Measurements from ENCODE around the gene PERM1.
A peak's percentile ranks its signal among the peaks of the same experiment; 100 is the strongest.
"Not testable (repeated sequence)": the region's sequence is repeated elsewhere in the genome, so short reads cannot be mapped to it uniquely, and the experiment has no call there.

The PERM1 gene

DNA sequence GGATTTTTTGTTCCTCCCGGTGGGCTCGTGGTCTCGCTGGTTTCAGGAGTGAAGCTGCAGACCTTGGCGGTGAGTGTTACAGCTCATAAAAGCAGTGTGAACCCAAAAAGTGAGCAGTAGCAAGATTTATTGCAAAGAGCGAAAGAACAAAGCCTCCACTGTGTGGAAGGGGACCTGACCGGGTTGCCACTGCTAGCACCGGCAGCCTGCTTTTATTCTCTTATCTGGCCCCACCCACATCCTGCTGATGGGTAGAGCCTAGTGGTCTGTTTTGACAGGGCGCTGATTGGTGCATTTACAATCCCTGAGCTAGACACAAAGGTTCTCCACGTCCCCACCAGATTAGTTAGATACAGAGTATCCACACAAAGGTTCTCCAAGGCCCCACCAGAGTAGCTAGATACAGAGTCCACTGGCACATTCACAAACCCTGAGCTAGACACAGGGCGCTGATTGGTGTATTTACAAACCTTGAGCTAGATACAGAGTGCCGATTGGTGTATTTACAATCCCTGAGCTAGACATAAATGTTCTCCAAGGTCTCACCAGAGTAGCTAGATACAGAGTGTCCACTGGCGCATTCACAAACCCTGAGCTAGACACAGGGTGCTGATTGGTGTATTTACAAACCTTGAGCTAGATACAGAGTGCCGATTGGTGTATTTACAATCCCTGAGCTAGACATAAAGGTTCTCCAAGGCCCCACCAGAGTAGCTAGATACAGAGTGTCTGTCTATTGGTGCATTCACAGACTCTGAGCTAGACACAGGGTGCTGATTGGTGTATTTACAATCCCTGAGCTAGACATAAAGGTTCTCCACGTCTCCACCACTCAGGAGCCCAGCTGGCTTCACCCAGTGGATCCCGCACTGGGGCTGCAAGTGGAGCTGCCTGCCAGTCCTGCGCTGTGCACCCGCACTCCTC is 35.8 kb upstream of the PERM1 start:
- DNase-seq (ENCODE audit: low spot score), result not testable (repeated sequence)

DNA sequence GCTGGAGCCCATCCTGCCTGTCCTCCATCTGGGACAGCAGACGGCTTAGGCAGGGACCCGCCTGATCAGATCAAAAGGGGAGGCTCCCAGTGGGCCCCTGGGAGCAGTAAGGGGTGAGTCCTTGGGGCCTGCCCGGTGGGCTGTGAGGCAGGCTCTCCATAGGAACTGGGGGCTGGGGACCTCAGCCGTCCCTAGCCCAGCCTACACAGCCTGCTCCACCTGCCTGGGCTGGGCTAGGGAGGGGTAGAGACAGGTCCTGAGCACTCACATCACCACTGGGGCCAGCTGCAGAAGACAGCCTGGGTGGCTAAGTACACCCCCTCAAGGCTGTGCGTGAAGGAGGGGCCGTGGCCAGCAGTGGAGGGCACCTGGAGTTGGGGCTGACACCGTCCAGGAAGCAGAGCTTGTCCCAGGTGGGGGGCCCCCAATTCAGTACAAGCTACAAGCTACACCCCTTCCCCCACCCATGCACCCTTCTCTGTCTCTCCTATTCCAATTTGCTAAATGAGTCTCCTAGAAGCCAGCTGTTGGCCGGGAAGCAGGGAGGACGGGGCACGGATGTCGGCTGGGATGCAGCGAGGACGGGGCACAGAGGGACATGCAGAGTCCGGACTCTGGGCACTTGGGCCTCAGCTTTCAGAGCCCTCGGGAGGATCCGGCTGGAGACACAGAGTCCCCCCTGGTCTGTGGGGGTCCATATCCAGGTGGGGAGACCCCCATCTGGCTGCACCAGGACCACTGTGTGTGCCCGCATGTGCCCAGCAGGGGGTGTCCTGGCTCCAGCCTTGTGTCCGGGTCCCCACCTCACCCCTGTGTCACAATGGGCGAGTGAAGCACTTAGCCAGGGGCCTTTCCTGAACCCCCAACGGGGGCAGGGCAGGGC is 33.1 kb upstream of the PERM1 start:
- no peak for DNase-seq (ENCODE audit: low spot score)

DNA sequence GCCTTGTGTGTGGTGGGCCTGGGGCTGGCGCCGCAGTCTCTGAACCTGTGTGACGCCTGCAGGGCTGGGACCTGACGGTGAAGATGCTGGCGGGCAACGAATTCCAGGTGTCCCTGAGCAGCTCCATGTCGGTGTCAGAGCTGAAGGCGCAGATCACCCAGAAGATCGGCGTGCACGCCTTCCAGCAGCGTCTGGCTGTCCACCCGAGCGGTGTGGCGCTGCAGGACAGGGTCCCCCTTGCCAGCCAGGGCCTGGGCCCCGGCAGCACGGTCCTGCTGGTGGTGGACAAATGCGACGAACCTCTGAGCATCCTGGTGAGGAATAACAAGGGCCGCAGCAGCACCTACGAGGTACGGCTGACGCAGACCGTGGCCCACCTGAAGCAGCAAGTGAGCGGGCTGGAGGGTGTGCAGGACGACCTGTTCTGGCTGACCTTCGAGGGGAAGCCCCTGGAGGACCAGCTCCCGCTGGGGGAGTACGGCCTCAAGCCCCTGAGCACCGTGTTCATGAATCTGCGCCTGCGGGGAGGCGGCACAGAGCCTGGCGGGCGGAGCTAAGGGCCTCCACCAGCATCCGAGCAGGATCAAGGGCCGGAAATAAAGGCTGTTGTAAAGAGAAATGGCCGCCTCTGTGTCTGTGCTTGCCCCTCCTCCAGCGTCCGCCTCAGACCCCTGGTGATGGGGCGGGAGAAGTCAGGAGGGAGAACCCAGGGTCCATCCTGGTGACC is 32.2 kb upstream of the PERM1 start:
- DNase-seq (ENCODE audit: low spot score), result no peak

DNA sequence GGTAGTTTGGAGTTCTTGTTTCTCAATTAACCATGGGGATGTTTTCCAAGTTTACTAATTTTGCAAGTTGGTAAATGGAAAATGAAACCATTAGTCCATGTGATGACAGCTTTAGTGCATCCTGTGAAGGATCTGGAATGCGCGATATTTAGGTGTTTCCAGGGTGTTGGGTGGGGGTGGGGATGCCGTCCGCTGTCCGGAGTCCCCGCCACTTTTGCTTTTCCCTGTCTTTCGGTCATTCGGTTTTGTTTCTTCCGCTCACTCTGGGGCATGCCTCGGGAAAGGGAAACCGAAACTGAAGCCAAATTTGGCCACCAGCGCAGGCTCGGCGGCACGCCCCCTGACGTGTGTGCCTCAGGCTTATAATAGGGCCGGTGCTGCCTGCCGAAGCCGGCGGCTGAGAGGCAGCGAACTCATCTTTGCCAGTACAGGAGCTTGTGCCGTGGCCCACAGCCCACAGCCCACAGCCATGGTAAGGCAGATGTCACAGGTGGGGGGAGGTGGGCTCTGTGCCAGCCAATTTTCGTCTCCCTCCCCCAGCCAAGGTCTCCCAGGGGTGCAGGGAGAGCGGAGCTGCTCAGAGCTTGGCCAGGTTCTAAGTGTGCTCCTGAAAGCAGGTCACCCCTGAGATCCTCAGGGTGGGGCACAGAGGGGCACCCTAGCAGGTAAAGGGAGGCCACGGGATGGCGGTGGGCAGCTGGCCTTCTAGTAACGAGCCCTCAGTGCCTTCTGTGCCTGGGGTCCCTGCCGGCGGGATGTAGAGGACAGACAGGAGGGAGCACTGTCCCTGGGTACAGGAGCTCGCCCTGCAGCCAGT is 31.4 kb upstream of the PERM1 start, which contains the start of gene ISG15:
Gene ISG15 (plus strand): TSS at position 393 of the 817 bp plus-strand sequence. CDS start 77 bp downstream, at position 470.
- no peak for DNase-seq (ENCODE audit: low spot score)

DNA sequence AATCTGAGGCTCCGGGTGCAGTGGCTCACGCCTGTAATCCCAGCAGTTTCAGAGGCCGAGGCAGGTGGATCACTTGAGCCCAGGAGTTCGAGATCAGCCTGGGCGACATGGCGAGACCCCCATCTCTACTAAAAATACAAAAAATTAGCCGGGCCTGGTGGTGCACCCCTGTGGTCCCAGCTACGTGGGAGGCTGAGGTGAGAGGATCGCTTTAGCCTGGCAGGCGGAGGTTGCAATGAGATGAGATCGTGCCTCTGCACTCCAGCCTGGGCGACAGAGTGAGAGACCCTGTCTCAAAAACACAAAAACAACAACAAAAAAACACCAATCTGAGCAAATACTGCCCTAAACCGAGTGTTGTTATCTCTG is 30.8 kb upstream of the PERM1 start:
- not testable (repeated sequence) for DNase-seq (ENCODE audit: low spot score)

DNA sequence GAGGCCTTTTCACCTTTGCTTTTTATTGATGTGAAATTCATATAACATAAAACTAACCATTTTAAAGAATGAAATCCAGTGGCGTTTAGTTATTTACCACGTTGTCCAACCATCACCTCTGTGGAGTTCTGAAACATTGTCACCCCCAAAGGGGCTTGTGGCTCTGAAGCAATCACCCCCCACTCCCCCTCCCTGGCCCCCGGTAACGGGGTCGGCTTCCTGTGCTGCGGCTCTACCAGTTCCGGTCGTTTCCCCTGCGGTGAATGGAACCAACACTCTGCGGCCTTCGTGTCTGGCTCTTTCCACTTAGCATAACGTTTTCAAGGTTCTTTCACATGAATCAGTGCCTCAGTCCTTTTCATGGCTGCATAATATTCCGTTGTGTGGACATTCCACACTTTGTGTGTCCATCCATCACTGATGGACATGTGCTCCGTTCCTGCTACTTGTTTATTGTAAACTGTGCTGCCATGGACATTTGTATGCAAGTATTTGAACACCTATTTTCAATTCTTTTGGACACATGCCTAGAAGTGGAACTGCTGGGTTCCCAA is 29.6 kb upstream of the PERM1 start:
- DNase-seq (ENCODE audit: low spot score), result no peak

DNA sequence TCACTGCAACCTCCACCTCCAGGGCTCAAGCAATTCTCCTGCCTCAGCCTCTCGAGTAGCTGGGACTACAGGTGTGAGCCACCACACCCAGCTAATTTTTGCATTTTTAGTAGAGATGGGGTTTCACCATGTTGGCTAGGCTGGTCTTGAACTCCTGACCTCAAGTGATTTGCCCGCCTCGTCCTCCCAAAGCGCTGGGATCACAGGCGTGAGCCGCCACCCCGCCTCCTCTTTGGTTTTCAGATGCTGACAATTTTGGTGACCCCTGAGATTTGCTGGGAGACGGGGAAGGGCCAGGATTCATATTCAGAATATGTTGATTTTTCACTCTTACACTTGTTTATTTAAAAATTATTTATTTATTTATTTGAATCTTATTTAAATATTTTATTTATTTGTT is 28.2 kb upstream of the PERM1 start:
- not testable (repeated sequence) for DNase-seq (ENCODE audit: low spot score)

DNA sequence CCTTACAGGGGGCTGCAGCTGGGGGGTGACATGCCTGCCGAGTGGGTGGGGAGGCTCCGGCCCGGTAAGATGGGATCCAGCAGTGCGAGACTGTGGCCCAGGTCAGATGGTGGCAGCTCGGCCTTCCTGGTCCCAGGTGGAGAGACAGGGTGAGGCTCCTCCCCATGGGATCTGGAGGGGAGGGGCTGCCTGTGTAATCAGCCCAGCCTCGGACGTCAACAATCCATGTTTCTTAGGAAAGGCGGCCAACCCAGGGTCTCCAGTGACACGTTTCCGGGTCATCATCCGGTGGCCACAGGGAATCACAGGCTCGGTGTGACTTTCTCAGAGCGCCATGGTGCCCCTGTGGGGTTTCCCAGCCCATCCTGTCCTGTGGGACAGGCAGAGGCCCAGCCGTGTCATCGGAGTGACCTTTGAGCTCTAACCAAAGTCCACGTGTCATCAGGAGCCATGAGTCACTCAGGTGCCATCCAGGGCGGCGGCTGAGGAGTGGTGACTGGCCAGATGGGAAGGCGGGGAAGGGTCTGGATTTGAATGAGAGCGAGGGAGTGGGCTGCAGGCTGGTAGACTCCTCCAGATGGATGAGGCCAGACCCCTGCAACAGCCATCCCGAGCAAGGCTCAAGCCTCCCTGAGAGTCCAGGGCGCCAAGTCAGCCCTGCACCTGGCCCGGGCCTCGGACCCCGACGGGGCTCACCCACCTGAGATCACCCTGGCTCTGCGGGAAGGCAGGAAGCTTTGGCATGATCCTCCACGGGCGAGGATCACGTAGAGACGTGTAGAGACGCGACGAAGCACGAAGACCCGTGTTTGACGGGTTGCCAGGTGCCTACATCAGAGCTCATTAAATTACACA is 24.6 kb upstream of the PERM1 start:
- no peak for DNase-seq (ENCODE audit: low spot score)

DNA sequence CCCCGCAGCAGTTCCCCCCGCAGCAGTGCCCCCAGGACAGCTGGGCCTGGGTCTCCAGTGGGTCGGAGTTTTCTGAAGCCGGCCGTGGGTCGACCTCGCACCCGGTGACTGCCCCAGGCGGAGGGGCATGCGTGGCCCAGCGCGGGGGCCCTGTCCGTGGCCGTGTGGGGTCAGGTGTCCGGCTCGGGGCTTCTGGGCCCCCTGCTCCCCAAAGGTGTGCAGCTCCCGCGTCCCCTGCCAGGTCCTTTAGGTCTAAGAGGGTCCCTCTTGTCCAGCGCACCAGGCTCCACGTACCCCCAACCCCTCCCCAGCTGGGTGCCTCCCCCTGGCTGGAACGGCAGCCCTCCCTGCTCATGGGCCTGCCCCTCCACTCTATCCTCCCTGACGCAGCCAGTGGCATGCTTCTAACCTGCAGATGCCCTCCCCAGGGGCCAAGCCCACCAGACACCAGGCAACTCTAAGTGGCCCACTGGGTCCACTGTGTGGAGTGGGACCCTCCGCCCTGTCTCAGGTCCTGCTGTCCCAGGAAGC is 23.9 kb upstream of the PERM1 start:
- DNase-seq (ENCODE audit: low spot score), result no peak

DNA sequence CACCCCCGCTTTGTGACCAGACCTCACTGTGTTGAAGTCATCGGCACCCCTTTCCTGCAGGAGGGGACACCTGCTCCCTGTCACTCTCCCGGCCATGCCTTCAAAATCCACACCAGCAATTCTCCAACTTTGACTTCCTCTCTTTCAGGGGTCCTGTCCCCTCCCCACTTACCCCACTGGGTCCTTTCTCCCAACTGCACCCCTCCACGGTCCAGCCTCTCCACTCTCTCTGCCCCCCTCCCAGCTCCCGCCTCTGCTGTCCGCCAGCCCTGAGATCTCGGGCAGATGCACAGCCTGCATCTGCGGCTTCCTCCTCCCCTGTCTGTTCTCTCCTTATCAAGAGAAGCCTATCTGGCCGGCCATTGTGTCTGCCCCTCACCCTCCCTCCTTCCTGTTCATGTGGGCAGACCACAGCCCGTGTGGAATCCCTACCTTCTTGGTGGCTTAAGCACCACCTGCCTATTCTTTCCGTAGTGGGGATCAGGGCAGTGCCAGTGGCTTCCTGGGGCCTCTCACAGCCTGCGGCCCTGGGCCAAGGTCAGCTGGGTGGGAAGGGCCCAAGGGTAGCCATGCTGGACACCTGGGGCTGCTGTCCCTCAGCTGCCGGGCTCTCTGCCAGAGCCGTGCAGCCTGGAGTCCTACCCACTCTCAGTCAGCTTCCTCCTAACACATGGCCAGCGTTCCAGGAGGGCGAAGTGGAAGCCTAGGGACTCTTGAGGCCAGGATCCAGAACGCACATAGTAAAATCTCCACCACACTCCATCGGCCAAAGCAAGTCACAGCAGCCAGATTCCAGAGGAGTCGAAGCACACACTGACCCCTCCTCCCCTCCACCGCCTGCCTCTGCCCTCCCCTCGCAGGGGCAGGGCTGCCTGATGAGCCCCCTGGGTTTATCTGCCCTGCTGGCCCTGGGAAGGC is 23.1 kb upstream of the PERM1 start:
- DNase-seq (ENCODE audit: low spot score), result peak; percentile 37

DNA sequence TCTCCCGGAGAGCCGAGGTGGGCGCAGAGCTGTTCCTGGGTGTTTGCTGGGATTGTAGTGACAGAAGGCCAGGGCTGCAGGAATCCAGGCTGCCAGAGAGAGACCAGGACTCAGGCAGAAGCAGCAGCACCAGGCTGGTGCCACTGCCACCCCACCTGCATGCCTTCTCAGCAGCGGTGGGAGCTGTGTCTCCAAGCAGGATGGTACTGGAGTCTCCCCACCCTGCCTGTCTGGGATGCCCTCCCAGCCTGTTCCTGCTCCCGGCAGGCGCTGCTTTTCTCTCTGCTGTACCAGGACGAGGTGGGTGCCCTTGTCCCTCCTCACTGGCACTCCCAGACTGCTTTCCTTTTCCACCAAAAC is 22.5 kb upstream of the PERM1 start:
- DNase-seq (ENCODE audit: low spot score), result no peak

DNA sequence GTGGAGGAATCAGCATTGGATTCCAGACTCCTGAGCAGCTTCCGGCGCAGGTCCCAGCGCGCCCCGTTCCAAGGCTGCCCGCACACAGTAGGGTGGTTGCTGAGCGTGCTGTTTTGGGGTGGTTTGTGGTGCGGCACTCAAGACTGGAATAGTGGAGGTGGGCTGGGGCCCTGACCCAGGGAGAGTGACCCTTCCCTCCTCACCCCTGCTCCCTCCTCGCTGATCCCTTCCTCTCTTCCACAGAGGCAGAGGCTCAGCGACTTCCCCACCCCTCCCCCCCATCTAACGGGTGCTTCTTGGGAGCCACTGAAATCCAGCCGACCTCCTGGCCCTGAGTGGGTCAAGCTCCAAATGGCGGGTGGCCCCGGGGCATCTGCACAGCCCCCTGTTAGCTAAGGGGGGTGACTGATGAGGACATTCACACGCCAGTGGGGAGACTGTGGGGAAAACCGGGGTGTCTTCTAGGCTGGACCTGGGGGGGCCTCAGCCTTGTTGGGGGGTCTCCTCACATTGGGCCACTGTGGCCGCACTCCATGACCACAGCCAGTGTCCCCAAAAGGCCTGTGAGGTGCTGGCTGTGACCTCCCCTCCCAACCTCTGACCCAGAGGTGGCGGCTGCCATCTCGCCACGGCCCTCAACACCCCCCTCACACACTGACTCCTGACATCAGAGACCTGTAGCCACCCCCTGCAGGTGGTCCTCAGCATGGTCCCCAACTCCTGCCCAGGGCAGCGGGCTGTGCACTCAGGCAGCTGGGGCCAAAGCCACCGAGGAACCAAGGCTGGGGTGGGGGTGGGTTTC is 21.9 kb upstream of the PERM1 start:
- no peak for DNase-seq (ENCODE audit: low spot score)

DNA sequence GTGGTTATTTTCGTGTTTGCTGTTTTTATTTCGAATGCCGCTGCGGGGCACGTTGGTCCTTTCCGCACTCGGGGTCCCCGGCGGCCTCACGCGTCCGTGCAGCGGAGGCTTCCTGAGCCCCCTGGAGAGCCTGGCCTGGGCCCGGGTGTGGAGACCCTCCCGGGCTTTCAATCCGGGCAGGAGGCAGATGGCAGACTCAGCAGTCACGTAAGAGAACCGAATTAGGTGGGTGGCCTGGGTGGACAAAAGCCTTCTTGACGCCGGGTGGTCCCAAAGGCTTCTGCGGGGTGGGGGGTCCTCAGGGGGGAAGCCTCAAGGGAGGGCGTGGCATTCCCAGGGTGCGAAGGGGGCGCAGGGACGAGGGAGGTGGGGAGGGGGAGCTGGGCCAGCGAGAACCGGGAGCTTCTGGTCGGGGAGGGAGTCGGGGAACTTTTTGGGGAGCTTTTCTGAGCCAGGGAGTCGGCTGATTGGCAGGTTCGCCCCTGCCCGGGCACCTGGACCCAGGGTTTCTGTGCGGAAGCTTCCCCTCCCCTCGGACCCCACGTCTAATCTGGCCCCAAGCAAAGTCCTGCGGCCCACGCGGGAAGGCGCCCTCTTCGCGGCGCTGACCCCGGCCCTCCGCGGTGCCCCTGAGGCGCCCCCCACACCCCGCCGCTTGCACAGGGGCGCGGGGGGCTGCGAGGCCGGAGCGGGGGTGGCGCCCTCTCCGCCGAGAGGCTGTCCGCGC is 19.3 kb upstream of the PERM1 start:
- peak; percentile 51 for DNase-seq (ENCODE audit: low spot score)

DNA sequence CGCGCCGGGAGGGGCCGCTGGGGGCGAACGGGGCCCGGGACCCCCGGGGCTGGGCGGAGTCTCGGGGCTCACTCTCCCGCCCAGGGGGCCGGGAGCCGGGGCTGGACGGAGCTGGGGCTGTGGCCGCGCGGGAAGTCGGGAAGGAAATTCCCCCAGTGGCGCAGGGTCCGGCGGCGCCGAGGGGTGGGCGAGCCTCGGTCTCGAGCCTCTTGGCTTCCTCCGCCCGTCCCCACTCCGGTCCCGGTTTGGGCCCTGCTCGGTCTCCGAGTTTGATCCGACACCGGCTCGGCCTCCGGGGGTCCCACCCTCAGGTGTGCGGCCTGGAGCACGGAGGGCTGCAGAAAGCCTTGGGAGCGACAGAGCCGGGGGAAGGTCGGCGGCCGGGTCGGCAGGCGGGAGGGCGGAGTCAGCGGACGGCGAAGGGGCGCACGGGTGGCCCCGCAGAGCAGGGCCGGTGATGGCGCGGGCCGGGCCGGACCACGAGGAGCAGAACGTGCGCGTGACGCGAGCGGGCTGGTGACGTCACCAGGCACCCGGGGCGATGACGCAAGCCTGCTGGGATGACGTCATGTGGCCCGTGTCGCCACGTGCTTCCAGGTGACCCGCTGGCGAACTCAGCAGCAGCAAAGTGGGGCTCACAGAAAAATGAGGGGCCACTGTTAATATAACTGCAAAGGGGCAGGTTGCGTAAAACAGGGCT is 18.6 kb upstream of the PERM1 start:
- DNase-seq (ENCODE audit: low spot score), result peak; percentile 81

DNA sequence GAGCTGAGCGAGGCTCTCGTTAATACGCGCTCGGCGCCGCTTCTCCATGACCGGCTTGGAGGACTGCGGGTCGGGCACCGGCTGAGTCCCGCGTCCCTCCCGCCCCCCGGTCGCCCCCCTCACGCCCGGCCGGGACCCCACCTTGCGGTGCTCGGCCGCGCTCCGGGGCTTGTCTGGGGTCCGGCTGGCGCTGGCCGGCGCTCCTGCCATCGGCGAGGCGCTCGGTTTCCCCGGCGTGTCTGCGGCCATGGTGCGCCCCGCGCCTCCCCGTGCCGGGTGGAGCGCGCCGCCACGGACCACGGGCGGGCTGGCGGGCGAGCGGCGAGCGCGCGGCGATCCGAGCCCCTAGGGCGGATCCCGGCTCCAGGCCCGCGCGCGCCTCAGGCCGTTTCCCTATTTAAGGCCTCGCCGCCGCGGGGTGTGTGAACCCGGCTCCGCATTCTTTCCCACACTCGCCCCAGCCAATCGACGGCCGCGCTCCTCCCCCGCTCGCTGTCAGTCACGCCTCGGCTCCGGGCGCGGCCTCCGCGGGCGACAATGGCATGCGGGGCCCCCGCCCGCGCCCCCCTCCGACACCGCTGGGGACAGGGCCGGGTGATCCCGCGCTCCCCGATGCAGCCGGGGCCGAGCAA is 17.9 kb upstream of the PERM1 start, which contains the start of gene HES4:
Gene HES4 (minus strand): TSS at position 373 of the 632 bp plus-strand sequence. CDS start 124 bp downstream, at position 249.
- peak; percentile 90 for DNase-seq (ENCODE audit: low spot score)
